ENCODE results near the gene SEMA6B. TPM values are rescaled to one million over a fixed set of nuclear protein-coding genes. Genes with fewer than 3 reads are reported as not detected.

SEMA6B gene
- total RNA-seq, 1 donor from 2014 or later = 35.1 TPM

DNA sequence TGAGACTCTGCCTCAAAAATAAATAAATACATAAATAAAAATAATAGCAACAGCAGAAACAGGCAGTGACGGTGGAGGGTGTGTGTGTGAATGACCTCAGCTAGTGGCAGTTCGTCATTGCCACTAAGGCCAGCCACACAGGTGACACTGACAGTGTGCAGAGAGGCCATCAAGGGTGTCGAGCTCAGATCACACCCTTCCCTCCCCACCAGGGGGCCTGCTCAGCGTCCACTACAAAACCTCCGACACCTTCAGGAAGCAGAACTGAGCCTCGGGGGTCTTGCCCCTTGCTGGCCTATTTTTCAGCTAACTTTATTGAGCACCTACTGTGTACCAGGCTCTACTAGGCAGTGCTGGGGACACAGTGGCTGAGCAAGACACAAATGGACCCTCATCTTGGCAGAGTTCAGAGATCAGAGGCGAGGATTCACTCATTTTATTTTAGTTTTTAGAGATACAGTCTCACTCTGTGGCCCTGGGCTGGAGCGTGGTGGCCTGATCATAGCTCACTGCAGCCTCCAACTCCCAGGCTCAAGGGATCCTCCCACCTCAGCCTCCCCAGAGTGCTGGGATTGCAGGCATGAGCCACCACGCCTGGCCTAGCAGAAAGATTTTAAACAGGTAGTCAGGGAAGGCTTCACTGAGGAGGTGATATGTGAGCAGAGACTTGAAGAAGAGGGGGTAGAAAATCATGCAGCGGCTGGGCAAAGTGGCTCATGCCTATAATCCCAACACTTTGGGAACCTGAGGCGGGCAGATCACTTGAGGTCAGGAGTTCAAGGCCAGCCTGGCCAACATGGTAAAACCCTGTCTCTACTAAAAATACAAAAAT is 30.3 kb upstream of the SEMA6B start:
- DNase-seq (ENCODE audit: low spot score) = no peak

DNA sequence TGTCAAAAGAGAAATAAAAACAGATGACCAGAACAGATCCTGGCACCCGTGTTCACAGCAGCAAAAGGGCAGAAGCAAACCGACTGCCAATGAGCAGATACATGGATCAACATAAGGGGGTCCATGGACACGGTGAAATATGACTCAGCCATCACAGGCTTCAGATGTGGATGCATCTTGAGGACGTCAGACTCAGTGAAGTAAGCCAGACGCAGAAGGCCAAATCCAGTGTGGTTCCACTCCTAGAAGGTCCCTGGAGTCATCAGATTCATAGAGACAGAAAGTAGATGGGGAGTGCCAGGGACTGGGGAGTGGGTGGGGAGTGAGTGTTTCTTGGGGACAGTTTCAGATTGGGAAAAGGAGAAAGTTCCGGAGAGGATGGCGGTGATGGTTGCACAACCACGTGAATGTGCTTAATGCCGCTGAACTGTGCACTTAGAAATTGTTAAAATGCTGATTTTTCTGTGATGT is 28.8 kb upstream of the SEMA6B start:
- DNase-seq (ENCODE audit: low spot score) = no peak

DNA sequence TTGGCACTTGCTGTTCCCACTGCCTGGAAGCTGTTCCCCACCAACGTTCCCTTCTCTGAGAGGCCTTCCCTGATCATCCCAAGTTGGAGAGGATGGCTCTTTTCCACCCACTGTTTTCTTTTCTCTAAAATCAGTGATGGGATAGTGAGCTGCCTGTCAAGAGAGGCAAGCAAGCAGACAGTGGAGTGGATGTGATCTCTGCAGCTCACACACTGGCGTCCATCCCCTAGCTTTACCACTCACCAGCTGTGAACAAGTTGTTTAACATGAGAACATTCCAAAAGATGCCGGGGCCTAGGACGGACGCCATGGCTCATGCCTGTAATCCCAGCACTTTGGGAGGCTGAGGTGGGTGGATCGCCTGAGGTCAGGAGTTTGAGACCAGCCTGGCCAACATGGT is 28.0 kb upstream of the SEMA6B start:
- no peak for DNase-seq (ENCODE audit: low spot score)

DNA sequence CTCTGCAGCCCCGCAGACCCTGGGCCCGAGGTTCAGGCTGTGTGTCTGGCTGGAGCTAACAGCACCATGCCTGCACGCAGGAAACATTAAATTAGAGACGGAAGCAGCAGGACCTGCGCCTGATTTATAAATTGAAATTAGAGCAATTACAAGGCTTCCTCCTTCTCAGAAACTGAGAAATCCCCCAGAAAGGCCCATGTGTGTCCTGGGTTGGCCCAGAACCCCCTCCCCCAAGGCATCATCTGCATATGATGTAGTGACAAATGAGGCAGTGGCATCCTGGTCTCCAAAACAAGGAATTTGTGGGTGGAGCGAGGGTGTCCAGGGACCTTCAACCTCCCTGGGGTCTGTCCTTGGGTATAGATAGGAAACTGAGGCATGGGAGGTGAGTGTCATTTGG is 27.2 kb upstream of the SEMA6B start:
- DNase-seq (ENCODE audit: low spot score) = no peak

DNA sequence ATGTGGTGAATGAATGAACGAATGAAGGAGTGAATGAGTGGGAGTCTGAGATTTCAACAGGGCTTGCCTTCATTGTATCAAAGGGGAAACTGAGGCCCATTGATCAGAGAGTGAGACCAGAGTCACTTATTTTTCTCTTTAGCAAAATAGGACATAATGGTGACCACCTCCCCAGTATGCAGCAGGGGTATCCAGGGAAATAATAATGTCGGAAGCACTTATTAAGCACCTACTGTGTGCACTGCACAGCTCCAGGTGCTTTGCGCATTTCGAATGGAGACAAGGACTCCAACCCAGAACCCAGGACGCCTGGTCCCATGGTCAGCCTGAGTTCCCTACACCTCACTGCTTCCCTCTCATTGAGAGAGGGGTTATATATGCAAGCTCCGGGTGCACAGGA is 26.8 kb upstream of the SEMA6B start:
- no peak for DNase-seq (ENCODE audit: low spot score)

DNA sequence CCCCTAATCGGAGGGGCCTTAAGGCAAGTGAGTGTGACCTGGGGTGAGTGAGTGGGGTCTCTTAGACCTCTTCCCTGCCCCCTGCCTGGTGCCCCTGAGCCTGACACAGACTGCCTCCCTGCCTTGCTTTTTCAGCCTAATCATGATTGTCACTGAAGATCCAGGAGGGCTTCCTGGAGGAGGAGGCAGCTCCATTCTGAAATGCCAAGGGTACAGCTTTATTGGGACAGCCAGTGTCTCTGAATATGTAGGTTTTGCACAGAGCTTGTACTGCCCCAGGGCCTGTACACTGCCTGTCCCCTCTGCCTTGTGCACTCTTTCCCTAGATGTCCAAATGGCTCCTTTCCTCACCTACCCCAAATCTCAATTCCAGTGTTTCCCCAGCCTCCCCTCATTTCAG is 26.1 kb upstream of the SEMA6B start:
- DNase-seq (ENCODE audit: low spot score) = no peak

DNA sequence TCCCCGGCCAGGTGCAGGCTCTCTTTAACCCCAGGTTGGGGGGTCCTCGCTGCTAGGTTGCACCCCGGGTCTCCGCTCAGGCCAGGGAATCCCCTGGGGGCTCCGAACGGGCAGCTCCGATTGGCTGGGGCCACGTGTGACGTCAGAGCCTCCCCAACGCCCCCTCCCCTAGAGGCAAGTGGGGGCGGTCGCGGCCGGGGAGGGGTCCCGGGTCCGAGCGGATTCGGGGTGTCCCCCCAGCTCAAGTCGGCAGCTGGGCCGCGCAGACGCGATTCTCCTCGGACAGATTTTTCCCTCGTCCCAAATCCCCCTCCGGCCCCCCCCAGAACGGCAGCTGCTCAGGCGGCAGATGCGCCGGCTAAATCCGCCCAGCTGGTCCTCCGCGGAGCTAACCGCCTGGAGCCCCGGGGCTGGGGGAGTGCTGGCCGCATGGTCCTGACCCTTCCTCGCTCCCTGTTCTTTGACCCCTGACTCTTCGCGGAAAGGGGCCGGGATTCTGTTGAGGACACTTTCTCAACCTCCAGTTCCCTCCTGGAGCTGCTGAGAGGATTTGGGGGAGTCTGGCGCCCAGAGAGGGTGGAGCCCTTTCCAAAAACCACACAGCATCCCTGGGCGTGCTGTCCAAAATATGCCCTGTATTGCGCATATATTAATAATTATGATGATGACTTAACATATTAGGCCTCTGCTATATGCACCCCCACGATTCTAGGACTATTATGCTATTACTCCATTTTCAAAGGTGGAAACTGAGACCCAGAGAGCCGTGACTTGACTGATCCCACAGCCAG is 25.4 kb upstream of the SEMA6B start:
- DNase-seq (ENCODE audit: low spot score) = no peak

DNA sequence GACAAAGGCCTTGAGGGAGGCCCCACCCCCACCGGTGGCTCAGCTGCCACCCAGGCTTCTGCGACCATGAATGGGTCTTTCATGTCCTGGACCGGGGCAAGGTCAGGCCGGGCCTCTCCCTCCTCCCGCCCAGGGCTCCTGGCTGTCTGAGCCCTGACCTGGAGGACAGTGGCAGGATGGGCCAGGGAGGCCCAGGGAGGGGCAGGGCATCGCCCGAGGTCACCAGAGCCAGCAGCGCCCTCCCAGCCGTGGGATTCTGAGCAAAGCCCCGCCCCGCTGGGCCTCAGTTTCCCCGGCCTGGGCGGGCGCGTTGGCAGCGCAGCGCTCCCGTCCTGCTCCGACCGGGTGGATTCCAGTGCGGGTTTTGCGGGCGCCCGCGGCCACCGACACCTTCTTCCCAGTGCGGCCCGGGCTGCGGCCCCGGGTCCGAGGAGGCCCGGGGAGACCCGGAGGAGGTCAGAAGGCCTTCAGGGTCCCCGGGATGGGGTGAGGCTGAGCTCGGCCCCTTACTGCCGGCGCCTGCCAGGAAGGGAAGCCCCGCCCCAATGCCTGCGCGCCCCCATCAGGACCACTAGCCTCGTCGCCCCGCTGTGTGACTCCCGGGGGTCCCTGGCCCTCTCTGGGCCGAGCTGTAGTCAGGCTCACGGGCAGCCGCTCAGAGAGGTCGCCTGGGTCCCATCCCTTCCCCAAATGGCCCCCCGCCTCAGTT is 24.6 kb upstream of the SEMA6B start:
- DNase-seq (ENCODE audit: low spot score) = no peak

DNA sequence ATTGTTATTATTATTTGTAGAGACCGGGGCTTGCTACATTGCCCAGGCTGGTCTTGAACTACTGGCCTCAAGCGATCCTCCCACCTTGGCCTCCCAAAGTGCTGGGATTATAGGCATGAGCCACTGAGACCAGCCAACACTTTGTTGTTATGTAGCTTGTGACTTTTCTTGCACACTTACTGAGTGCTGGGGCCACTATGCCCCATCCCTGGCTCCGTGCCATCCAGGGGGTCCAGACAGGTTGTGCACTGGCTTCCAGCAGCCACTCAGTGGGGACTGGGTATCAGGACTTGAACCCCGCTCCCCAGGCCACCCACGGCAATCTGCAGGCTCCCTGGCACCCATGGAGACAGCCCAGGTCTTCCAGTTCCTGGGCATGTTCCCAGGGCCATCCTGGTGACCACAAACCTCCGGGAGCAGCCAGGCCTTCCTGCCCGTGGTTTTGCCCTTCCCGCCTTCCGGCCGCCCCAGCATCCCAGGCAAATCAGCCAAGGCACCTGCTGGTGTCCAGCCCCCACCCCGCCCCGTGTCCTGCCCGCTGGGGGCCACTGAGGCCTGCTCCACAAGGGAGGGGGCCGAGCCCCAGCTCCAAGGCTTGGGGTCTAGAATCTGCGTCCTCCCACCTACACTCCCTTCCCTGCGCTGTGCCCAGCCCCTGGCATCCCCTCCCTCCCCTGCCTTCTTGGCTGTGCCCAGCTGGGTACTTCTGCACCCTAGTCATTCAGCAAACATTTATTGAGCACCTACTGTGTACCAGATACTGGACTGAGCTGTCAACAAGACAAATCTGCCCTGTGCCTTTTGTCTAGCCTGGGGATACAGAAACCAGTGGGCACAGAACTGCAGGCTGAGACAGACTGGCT is 23.7 kb upstream of the SEMA6B start:
- DNase-seq (ENCODE audit: low spot score) = no peak

DNA sequence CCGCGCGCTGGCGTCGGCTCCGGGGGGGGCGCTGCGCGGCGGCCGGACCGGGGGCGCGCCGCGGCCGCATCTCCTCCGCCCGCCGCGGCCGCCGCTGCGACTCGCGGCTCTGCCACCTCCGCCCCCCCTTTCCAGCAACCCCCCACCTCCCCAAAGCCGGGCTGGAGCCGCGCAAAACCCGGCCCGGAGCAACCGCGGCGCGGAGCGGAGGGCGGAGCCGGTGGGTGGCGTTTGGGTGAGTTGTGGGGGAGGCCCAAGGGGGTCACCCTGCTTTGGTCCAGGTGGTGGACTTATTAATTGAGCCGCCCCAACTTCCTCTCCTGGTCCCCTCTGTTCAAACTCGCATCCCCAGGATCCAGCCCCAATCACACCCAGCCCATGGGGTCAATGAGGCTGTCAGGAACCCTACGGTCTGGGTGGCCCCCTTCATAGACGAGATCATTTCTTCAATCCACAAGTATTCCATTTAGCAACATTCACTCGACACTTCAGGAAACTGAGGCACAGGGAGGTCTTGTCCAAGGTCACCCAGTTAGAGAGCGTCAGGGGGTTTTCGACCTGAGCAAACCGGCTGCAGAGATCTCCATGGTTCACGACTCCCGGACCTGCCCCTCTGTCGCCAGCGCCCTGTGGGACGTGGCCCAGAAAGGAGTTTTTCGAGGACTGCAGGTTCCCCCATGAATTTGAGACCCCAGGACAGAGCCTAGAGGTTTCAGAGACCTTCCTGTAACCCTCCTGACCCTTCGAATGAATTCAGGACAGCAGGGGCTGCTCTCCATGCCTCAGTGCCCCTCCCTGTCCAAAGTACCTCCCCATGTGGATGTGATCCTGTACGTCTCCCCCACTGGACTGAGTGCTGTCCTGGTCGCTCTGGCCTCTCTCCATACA is 22.4 kb upstream of the SEMA6B start:
- DNase-seq (ENCODE audit: low spot score) = no peak

DNA sequence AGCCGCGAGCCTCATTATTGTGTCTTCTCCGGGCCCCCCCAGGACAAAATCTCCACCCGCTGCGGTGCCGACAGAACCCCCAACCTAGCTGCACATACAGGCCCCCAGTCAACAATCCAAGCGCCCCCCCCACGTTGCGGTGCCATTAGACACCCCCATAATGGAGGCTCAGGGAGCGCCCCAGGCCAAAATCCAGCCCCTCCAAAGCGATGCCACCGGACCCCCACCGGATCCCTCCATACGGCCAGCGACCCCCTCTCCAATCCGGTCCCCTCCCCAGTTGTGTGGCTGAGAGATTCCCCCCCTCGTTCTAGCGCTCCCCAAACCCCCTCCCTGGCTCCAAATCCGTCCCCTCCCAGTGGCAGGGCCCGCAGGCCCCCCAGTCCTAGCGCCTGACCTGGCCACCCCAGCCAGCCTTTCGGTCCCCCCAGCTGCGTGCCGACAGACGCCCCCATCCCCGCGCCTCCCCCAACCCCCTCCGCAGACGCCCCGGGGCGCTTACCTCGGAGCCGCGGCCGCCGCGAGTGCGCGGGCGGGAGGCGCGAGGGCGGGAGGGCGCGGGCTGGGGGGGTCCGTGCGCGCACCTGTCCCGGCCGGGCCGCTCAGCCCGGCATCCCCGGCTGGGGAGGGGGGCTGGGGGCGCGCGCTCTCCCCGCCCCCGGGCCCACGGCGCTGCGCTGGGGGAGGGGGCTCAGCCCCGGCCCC is 21.6 kb upstream of the SEMA6B start:
- DNase-seq (ENCODE audit: low spot score) = no peak

DNA sequence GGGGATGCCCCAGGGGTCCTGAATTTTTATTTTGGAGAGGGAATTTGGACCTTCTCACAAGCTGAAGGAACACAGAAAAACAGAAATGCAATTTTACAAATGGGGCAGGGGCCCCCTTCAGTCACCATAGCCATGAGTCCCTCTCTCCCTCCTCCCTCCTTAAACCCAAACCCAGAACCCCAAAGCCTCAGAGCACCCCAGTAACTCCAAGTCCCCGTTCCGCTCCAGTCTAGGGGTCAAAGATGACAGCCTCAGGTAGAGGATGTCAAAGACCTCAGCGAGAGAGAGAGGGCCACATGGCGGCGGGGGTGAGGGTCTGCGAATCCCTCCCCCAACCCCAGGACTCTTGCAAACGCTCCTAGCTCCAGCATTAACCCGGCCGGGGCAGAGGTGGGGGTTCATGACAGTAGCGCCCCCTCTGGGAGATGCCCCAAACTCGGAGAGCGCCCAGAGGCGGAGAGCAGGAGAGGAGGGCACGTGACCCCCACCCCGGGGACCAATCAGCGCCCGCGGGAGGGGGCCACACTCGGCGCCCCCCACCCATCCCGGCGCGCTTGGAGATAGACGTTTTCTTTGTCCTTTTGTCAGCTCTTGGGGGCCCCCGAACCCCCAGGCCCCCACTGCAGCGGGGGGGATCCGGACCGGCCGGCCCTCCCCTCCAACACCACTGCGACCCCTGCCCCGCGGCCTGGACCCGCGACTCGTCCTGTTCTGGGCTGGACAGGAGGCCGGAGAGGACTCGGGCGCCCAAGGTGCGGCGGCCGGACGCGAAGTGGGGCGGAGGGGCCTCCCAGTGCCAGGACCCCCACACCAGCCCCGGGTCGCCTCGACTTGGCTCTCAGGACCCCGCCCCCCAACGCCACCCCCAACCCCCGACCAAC is 20.8 kb upstream of the SEMA6B start:
- no peak for DNase-seq (ENCODE audit: low spot score)

DNA sequence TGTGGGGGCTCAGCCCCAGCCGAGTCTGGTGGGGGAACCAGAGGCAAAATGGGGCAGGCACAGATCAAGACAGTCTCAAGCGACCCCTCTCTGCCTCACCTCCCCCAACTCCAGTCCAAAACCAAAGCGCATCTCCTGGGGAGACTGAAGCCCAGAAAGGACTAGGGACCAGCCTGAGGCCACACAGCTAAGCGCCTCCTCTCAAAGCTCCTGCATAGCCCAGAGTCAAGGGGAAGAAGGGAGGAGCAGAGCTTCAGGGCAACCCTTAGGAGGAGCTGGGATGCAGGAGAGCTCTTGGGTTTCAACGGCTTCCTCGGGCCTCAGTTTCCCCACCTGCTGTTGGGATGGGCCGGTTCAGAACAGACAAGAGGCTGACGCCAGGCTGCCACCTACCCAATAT is 19.9 kb upstream of the SEMA6B start:
- DNase-seq (ENCODE audit: low spot score) = no peak

DNA sequence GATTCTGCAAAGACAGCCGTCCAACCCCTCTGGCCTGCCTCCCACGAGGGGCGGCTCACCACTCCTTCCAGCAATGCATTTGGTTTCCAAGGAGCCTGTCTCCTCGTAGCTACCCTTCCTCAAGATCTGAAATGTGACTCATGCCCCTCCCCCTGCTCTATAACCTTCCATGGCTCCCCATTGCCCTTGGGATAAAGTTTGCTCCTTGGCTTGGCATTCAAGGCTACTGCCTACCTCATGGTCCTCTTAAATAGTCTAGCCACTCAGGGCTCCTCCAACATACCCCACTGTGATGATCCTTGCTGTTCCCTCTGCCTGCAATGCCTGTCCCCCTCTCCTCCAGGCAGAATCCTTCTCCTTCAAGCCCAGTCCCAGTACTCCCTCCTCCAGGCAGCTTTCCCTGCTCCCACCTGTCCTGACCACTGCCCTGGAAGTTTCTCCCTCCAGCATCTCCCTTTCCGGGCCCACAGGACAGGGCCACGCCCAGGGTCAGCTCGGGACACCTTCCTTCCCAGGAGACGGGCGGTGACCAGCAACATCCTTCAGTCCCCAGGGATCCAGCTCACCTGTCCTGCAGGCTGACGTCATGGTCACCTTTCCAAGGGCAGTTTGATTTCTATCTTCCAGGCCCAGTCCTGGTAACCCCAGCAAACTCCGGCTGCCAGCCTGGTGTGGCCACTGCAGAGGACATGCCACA is 19.2 kb upstream of the SEMA6B start:
- no peak for DNase-seq (ENCODE audit: low spot score)

DNA sequence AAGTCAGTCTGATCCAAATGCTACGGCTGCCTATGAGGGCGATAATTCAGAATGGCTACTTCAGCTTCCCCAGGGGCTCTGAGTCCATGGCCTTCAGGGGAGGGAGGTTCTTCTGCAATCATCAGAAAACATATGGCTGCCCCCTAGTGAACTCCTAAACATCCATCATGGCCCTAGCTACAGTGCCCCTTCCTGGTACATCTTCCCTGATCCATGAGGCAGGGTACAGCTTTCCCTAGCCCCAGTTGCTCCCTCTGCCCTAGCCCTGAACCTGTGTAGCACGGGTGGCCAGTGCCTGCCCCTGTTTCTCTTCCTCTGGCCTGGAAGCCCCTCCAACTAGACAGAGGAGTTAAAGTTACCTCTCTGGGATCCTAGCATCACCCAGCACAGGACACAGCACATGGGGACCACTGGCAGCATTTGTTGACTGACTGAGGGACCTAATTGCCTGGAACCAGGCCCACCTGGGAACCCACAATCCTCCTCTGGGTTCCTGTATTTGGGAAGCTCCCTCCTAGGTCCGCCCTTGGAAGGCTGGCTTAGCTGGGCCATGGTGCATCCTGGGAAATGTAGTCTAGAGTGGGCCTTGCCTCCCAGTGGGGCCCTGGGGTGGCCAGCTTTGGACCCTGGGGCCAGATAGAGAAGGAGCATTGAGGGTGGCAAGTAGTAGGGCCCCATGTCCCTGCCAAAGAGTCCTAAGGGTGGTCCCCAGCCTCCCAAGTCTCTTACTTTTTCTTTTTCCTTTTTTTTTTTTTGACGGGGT is 17.7 kb upstream of the SEMA6B start:
- DNase-seq (ENCODE audit: low spot score) = no peak

DNA sequence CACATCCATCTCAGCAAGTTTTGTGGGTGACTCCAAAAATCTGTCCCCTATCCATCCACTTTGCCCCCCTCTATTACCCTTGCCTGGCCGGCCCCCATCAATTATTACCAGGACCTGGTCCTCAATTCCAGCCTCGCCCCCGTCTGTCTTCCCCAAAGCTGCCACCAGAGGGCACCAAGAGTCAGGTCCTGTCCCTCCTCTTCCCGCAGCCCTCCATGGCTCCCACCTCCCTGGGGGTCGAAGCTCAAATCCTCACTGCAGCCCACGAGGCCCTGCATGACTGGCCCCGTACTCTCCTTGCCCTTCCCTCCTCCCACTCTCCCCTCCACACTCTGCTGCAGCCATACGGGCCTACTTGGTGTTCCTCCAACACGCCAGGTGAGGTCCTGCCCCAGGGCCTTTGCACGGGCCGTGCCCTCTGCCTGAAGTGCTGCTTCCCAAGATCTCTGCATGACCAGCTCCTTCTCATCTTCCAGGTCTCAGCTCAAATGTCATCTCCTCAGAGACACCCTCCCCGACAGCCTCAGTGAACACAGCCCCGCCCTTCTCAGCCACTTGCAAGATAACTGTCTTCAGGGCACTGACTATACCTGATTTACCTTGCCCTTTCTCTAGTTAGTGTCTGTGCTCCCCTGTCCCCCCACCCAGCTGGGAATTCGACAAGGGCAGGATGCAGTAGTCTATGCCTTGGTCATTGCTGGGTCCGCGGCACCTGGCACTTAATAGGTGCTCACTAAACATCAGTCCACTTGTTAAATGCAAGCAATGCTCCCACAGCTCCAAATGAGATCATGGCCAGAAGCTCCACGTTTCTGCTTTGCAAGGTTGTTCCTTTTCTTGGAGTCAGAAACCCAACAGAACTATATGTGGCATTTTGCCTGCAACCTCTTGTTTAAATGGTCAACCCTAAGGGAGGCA is 16.8 kb upstream of the SEMA6B start:
- no peak for DNase-seq (ENCODE audit: low spot score)
